A673 (cell line): ENCODE data around the gene PTPA. TPM values are rescaled to one million over a fixed set of nuclear protein-coding genes. Genes with fewer than 3 reads are reported as not detected.
A peak's percentile ranks its signal among the peaks of the same experiment; 100 is the strongest.

Source experiments
- BruUV-seq: library from RNA; stranded (reverse); fragments of 400-500 nt; replicated peaks from 2 replicates; lab custom pipeline; 2021; lab: Mats Ljungman, UMichigan
- CTCF ChIA-PET: fragments of 300-600 bp; sonication (Branson Sonifier 250); formaldehyde crosslinking; loops from one replicate; lab custom pipeline; 2022; ENCODE audit warnings: antibody characterized with exemption; lab: Charles Lee
- POLR2A ChIA-PET: fragments of 300-600 bp; sonication (Branson Sonifier 250); formaldehyde crosslinking; loops from one replicate; lab custom pipeline; 2022; ENCODE audit warnings: antibody characterized with exemption; ENCODE audit not compliant: low non-redundant PET; lab: Charles Lee
- DNase-seq: peaks from one replicate; pipeline ENCODE4 v3.0.0-alpha.2; 2015; ENCODE audit warnings: low spot score
- H3K27ac ChIP-seq: fragments of 200-600 bp; sonication (generic); 2 replicates; pipeline ENCODE4 v1.5.1; 2016; ENCODE audit warnings: mixed run types, low read depth, mild to moderate bottlenecking, mixed read lengths, antibody characterized with exemption, low read length; ENCODE audit not compliant: poor library complexity, severe bottlenecking
- H3K27me3 ChIP-seq: fragments of 200-600 bp; sonication (generic); replicated peaks from 2 replicates; pipeline ENCODE4 v1.6.1; 2017; ENCODE audit warnings: mixed run types, low read depth, mild to moderate bottlenecking, mixed read lengths, antibody characterized with exemption, low read length; ENCODE audit not compliant: insufficient read depth, poor library complexity
- H3K36me3 ChIP-seq: fragments of 200-600 bp; sonication (generic); 2 replicates; pipeline ENCODE4 v1.6.1; 2016; ENCODE audit warnings: mixed run types, mild to moderate bottlenecking, mixed read lengths, antibody characterized with exemption, low read length; ENCODE audit not compliant: insufficient read depth, poor library complexity, severe bottlenecking
- H3K4me1 ChIP-seq: fragments of 200-600 bp; sonication (generic); 2 replicates; pipeline ENCODE4 v1.6.1; 2017; ENCODE audit warnings: mixed run types, mild to moderate bottlenecking, mixed read lengths, antibody characterized with exemption, low read length; ENCODE audit not compliant: insufficient read depth, poor library complexity, severe bottlenecking
- H3K4me3 ChIP-seq: fragments of 200-600 bp; sonication (generic); 2 replicates; pipeline ENCODE4 v1.5.1; 2016; ENCODE audit warnings: low read depth, mixed run types, mild to moderate bottlenecking, mixed read lengths, low read length; ENCODE audit not compliant: poor library complexity, severe bottlenecking
- H3K9me3 ChIP-seq: fragments of 200-600 bp; sonication (generic); 2 replicates; pipeline ENCODE4 v1.6.1; 2016; ENCODE audit warnings: mixed run types, low read depth, mild to moderate bottlenecking, mixed read lengths, antibody characterized with exemption, low read length; ENCODE audit not compliant: poor library complexity, severe bottlenecking
- EZH2 ChIP-seq: fragments of 200-600 bp; sonication (generic); IDR thresholded peaks from 2 replicates; pipeline ENCODE4 v1.6.1; 2017; ENCODE audit warnings: borderline replicate concordance, low read depth, mild to moderate bottlenecking, mixed read lengths, antibody characterized with exemption, low read length; ENCODE audit not compliant: poor library complexity, severe bottlenecking
- intact Hi-C: fragments of 100-400 bp; cut with micrococcal nuclease; formaldehyde crosslinking; loops from one replicate; pipeline ENCODE4 v1.10.0; 2022; ENCODE audit not compliant: unreplicated experiment
- total RNA-seq: library from RNA; stranded (reverse); gene quantifications from 2 replicates; pipeline ENCODE4 v1.2.3, GENCODE V29; 2021
- TF ChIP-seq, protein P1 (sequence below): fragments of 300-800, 200-600 bp; sonication (generic); conservative IDR thresholded peaks from 2 replicates; pipeline ENCODE4 v1.5.1; 2017; ENCODE audit warnings: low read depth, mild to moderate bottlenecking, antibody characterized with exemption, low read length, moderate library complexity, mixed read lengths

Gene PTPA
- total RNA-seq, 1 experiment from 2014 or later = 157 TPM

- POLR2A ChIA-PET = no interaction called here
- Histone ChIP-seq H3K9me3 (no peaks in the 10 kb centered on the region), H3K27ac (no peak overlapping the region), H3K36me3 (no peaks in the 10 kb centered on the region), H3K4me1 (peaks cover 15% of the 10 kb centered on the region), H3K4me3 (peak overlapping the region; percentile 82), H3K27me3 (no peaks in the 10 kb centered on the region)
- no TSS peak for BruUV-seq
- CTCF ChIA-PET = no interaction called here
- DNase-seq = no peak
- intact Hi-C loops = loop anchor here (2.0 kb wide), 1 partner anchor 31 kb away; the partner anchor contains the start of genes CRAT and PTPA
- no peak for TF ChIP-seq EZH2
- TF ChIP-seq, protein P1, sequence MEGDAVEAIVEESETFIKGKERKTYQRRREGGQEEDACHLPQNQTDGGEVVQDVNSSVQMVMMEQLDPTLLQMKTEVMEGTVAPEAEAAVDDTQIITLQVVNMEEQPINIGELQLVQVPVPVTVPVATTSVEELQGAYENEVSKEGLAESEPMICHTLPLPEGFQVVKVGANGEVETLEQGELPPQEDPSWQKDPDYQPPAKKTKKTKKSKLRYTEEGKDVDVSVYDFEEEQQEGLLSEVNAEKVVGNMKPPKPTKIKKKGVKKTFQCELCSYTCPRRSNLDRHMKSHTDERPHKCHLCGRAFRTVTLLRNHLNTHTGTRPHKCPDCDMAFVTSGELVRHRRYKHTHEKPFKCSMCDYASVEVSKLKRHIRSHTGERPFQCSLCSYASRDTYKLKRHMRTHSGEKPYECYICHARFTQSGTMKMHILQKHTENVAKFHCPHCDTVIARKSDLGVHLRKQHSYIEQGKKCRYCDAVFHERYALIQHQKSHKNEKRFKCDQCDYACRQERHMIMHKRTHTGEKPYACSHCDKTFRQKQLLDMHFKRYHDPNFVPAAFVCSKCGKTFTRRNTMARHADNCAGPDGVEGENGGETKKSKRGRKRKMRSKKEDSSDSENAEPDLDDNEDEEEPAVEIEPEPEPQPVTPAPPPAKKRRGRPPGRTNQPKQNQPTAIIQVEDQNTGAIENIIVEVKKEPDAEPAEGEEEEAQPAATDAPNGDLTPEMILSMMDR = no peak
These were observed 31.4 kb upstream of the PTPA start for GRCh38 chr9:129079829-129080228.

DNA sequence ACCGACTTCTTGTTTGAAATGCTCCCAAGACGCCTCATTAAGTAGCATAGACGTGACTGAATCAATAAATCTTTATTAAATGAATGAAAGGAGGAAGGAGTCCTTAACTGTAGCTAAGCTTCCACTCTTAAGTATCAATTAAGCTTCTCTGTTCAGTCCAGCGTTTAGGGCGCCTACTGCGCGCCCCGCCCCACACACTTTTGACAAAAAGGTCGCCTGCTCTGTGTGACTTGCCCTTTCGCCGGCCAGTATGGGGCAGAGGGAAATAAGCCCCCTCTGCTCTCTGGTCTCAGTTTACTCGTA is 31.0 kb upstream of the PTPA start:
- BruUV-seq = no TSS peak
- TF ChIP-seq, protein P1 = no peak
- TF ChIP-seq EZH2 = no peak
- ChIA-PET POLR2A (no interaction called here), CTCF (interaction anchor here (0.9 kb wide), 1 partner anchor 41 kb away, joined by 10 read pairs; no protein-coding TSS in a partner anchor)
- Histone ChIP-seq H3K9me3 (no peaks in the 10 kb centered on the region), H3K36me3 (peaks cover 2% of the 10 kb centered on the region), H3K4me3 (peak overlapping the region; percentile 82), H3K4me1 (peaks cover 15% of the 10 kb centered on the region), H3K27me3 (no peaks in the 10 kb centered on the region), H3K27ac (peak overlapping the region; percentile 34)
- no peak for DNase-seq
- intact Hi-C loops = loop anchor here (2.0 kb wide), 1 partner anchor 31 kb away; the partner anchor contains the start of genes CRAT and PTPA

DNA sequence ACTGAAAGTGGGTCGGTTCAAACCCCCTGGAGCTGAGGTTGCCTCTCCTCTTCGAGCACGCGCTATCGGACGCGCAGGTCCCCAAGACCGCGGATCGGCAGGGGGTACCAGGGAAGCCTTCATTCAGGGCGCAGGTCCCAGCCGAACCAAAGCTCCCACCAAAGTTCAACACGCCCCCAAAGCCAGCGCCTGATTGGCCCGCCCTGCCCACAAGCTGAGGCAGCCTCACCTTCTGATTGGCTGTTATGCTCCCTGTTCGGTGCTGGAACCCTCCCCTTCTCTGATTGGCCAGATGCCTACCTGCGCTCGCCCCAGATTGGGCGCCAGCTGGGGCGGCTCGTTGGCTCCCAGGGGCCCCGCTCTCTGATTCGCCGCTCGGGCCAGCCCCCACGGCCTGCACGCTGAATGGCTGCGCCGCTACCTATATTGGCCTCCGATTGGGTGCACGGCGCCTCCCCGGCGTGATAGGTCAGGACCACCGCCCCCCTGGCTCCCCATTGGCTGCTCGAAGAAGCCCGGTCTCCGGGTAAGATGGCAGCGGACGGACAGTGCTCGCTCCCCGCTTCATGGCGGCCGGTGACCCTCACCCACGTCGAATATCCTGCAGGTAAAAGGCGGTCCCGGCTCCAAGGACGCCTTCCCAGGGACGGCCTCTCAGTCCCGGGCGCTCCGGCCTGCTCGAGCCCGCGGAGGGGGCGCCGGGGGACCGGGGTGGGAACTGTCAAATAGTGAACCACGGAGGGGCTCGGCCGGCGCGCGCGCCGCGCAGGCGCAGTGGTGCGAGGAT is 30.4 kb upstream of the PTPA start, which contains the start of gene DOLPP1:
DOLPP1 (plus strand) TSS at position 511 of the 787 bp plus-strand sequence; CDS start at position 532, 21 bp downstream.
- Histone ChIP-seq H3K27ac (peak within 1 kb of the TSS; percentile 83), H3K27me3 (no peaks in the 10 kb centered on the region), H3K4me1 (peaks cover 15% of the 10 kb centered on the region), H3K9me3 (no peaks in the 10 kb centered on the region), H3K4me3 (peak within 1 kb of the TSS; percentile 82), H3K36me3 (peaks cover 8% of the 10 kb centered on the region)
- POLR2A ChIA-PET = no interaction called here
- TF ChIP-seq, protein P1 = no peak
- no peak for TF ChIP-seq EZH2
- peak; percentile 100 for DNase-seq
- BruUV-seq = no TSS peak
- intact Hi-C loops = loop anchor here (2.0 kb wide), 1 partner anchor 30 kb away; the partner anchor contains the start of genes CRAT and PTPA
- CTCF ChIA-PET = interaction anchor here (0.7 to 0.9 kb wide), 2 partner anchors 42 to 53 kb away, joined by 3 to 10 read pairs; partner anchors contain the start of gene SH3GLB2
